Stimulated activated CD8-positive, alpha-beta memory T cell treated with anti-CD3 and anti-CD28 coated beads, Interleukin-2, amount 100 ng/mL, for 48 hours (primary cell): ENCODE results near the gene LY86.

Experiments
- DNase-seq, 2 donors: peaks; one replicate each; pipeline ENCODE4 v3.0.0-alpha.2; 2020; ENCODE audit warnings: low read depth in 2 of 2

The LY86 gene

DNA sequence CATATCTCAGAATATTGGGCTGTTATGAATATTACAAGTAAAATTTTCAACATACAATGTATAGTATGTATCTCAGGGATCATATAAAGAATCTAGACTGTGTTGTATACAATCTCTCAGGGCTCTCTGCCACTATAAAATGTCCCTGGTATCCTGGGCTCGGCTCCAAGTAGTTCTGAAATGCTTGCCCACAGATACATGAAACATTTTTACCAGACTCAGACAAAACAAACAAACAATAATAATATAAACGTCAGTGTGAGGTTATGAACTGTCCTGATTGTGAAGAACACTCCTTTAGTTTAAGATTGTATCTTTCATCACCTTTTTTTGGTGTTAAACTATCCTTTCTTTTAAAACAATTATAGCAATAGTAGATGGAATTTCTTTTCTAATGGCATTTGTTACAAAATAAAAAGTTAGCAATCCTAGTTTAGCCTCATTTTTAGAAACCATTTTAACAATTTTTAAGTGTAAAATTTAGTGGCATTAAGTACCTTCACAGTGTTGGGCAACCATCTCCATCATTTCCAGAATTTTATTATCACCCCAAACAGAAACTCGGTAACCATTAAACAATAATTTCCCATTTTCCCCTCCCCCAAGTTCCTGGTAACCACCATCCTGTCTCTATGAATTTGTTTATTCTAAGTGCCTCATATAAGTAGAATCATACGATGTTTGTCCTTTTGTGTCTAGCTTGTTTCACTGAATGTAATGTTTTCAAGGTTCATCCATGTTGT lies 17.4 kb upstream of the LY86 start:
- DNase-seq, result no peak

DNA sequence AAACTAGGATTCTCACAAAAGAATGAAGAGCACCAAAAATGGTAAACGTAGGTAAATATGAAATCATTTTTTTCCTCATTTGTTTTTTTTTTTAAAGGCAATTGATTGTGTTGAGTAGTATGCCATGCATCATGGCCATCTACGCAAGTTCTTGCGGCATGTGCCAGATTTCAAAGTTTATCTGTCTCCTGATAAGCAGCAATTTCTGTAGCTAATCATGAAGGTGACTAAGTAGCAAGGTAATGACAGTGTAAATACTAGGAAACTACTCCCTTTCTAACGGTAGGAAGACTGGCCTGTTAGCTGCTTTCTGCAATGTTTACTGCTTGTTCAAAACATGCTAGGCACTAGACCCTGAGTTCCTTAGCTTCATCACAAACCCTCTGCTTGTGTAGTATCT lies 13.4 kb upstream of the LY86 start:
- DNase-seq, result no peak

DNA sequence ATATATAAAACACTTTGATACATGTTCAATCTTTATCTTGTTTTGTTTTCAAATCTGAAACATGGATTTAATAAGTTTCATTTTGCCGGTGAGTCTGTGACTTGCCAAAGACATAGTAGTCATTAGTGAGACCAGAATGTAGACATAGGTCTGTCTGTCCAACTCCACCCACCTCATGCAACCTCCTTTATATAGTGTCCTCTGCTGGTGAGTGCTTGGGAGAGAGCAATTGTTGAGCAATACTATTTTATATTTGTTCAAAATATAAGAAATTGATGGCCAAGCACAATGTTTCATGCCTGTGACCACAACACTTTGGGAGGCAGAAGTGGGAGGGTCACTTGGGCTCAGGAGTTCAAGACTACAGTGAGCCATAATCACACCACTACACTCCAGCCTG lies 10.8 kb upstream of the LY86 start:
- no peak for DNase-seq

DNA sequence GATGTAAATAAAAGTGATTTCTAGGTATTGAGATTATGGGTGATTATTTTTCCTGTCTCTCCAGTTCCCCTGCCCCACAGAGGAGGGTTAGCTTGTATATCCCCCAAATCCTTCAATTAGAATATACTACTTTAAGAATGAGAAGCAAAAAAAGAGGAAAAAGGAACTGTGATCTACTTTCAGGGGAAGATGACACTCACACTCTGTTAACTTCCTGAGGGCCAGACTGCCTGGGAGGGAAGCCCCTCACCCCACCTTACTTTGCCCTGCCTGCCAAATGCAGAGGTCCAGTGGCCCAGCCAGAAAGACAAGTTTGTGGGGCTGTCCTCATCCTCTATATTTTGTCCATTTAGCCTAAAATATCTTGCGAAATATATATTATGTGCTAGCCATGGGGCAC lies 9.2 kb upstream of the LY86 start:
- DNase-seq, result no peak

DNA sequence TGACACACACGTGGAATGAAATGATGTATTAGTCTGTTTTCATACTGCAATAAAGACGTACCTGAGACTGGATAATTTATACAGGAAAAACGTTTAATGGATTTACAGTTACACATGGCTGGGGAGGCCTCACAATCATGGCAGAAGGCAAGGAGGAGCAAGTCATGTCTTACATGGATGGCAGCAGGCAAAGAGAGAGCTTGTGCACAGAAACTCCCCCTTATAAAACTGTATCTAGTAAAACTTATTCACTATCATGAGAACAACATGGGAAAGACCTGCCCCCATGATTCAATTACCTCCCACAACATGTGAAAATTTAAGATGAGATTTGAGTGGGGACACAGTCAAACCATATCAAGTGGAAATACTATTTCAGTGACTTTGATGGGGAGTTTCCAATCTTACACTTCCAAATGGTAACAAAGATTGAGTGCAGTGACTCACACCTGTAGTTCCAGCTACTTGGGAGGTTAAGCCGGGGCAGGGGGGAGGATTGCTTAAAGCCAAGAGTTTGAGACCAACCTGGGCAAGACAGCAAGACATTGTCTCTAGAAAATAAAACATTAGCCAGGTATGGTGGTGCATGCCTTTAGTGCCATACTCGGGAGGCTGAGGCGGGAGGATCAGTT lies 8.2 kb upstream of the LY86 start:
- no peak for DNase-seq

DNA sequence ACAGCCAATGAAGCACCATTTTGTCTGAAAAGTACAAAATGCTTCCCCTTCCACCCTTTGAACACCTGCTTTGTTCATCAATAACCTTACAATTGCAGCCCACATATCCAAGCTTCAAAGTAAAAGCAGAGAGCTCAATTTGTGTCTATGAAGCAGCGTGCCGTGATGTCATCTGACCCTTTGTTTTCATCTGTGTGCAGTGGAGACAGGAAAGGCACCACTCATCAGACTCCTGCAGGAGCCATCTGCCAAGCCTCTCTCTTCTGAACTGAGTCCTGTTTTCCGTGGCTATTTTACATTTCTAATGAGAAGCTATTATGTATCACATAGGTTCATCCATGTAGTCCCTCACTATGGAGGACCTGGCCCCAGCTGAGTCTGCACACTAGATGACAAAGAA lies 7.5 kb upstream of the LY86 start:
- no peak for DNase-seq

DNA sequence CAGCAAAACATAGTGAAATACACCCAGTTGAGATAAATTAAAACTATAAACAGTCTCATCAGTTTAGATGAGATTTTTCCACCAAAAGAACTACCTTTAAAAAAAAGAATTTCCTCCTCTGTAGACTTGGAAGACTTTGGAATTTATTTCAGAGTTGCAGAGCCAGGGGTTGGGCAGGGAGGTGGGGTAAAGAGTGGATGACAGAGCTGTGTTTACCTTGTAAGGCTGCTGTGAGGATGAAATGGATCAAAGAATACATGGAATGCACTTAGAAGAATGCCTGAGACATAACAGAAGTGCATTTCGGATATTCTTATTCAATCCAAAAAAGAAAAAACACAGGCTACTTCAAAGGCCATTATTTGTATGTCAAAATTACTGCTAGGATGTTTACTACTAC lies 6.4 kb upstream of the LY86 start:
- DNase-seq, result no peak

DNA sequence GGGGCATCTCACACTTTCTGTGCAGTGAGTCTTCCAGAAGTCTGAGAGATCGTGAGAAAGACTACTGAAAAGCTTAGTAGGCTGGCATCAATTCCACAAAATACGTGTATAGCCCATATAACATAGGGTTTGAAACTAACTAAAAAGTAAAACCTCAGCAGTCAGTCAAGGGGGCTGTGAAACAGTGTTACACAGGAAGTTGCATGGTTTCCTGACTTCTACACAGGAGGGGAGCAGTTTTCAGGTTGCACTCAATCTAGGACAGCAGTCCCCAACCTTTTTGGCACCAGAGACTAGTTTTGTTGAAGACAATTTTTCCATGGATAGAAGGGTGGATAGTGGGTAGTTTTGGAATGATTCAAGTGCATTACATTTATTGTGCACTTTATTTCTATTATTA lies 4.7 kb upstream of the LY86 start:
- no peak for DNase-seq

DNA sequence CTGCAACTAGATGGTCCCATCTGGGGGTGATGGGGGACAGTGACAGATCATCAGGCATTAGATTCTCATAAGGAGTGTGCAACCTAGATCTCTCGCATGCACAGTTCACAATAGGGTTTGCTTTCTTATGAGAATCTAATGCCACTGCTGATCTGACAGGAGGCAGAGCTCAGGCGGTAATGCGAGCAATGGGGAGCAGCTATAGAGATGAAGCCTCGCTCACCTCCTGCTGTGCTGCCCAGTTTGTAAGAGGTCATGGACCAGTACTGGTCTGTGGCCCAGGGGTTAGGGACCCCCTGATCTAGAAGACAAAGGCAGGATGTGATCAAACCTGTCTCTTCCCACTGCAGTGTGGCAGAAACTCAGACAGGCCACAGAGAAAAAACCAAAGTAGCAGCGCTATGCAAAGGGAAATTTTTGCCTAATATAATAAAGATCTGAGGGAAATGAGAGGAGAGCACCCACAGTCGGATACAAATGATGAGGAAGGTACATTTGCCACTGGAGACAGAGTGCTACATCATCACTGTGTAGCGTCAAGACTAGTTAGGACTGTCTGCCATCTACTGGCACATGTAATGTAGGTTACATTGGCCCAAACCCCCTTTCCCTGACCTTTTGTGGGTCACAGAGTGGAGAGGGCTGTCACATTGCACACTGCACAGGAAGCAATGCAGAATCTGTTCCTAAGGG lies 4.1 kb upstream of the LY86 start:
- DNase-seq, result no peak

DNA sequence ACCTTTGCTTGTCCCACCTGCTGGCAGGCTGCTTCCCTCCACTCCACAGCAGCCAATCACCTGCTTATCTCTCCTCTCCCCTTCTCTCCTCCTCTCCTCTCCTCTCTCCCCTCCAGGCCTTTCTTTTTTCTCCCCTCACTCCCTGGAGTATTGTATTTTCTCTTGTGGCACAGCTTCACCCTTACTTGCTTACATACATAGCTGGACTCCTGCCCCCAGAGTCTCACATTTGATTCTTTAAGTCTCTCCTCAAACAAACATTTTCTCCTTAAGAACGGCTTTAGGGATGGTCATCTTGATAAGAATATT lies 3.6 kb upstream of the LY86 start:
- no peak for DNase-seq

DNA sequence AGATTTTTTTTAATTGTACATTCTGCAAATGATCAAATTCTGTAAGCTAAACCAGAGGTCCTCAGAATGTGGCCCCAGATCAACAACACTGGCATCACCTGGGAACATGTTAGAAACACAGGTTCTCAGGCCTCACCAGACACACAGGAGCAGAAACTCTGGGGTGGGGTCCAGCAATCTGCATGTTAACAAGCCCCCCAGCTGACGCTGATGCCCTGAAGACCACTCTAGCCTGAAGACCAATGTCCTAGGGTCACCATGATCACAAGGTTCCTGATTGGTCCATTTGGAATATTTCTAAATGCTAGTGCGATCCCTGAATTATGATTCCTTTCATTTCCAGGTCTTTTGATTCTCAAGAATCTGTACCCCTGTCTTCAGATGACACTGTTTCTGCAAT lies 2.4 kb upstream of the LY86 start:
- DNase-seq, result no peak

DNA sequence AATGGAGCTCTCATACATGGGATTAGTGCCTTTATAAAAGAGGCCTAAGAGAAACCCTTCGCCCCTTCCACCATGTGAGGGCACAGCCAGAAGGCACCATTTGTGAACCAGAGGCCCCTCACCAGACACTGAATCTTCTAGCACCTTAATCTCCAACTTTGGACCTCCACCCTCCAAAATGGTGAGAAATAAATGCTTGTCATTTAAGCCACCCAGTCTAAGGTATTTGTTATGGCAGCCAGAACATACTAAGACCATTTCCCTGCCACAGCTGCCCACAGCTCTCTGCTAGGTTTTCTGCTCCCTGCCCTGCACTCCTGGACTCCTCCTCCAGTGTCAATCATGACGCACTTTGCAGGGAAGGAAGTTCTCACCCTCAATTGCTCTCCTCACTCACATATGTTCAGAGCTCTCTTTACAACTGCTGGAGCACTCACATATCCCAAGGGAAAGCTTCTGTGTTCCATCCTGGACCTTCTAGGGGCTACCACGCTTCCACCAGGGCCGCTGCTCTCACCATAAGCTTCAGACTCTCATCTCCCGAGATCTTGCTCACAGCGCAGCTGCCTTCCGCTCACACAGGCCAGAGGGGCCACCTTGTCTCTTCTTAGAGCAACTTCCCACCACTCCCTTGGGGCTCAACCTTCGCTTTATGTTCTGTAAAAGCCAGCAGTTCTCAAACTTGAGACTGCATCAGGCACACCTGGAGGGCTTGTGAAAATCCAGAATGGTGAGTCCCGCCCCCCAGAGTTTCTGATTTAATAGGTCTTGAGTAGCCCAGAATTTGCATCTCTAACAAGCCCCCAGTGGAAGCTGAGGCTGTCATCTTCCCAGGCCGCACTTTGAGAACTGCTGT lies 1.6 kb upstream of the LY86 start:
- no peak for DNase-seq

DNA sequence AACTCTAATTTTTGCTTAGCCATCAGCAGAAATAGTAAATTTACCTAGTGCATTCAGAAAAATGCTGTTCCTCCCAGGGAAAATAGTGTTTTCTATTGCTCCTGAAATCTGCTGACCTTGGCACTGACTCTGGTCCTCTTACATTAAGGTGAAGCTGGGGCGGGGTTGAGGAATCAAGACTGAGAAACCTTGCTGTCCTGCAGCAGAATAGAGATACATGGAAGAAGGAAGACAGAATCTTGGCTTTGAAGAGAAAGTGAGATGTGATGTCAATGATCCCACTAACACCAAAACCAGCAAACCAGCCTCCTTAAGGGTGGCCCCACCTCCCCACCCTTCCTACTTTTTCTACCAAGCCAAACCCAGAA lies 840 bp upstream of the LY86 start:
- DNase-seq, result no peak

DNA sequence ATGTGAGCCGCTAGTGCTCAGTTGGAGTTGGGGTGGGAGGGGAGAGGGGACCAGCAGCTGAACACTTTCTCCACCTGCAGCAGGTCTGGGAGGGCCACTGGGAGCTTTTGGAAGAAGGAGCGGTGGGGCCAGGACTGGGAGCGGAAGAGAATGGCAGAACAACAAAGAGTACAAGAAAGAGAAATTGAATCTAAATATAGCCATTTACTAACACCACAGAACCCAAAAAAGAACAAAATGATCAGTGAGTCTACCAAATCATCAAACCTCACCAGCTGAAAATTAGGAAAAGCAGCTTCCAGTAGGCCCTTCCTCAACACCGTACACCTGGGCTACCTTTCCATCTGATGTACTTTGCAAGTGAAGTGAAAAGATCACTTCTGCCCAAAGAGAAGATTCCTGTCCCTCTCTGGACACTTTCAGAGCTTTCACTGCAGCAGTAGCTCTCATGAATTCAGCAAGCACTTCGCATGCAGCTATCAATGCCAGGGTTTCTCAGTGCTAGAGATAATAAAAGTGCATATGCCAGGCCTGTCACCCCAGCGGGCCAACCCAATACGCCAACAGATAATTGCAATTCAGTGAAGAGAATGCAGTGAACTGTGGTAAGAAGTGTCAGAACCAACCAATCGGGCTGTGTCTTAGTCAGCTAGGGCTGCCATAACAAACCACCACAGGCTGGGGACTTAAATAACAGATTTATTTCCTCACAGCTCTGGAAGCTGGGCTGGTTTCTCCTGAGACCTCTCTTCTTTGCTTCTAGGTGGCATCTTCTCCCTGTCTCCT lies 597 bp downstream of the LY86 start:
- no peak for DNase-seq

DNA sequence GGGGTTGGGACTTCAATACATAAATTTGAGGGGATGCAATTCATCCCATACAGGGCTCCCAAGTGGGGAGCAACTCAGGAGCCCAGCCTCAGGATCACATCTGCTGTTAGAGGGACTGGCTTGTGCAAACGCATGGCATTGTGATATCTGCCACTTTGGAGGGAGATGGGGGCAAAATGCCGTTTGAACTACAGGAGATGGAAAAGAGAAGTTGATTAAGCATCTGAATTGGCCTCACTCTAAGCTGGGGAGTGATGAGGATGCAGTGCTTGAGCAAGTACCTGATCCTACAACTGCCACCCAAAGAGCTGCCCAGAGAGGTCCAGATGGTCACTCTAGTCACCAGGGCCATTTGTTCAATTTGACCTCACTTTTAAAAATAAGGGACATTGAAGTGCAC lies 2.0 kb downstream of the LY86 start:
- no peak for DNase-seq

DNA sequence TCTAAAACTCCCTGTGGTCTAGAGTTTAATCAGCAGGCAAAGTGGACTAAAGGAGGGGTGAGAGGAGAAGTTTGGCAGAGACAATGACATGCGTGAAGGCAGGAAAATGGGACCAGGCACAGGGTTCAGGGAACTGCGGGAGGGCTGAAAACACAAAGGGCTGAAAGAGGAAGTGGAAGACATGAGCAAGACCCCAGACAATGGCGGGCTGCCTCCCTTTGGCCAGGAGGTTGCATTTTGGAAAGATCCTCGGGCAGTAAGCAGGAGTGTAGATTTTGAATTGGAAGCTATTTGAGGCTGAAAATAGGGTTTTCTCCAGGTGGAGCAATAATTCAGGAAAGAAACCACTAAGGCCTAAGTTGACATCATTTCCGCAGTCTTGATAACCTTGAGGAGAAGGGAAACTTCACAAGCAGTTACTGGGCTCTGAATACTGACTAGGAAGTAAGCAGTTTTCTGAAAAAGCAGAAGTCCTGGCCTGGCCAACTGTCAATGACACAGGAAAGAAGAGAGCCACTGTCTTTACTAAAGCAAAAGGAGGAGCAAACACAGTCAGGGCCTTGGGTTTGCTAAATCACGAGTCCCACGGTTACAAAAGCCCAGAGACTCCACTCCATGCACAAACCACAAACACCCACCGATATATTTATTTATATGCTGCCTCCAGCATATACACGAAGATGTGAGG lies 3.4 kb downstream of the LY86 start:
- no peak for DNase-seq

DNA sequence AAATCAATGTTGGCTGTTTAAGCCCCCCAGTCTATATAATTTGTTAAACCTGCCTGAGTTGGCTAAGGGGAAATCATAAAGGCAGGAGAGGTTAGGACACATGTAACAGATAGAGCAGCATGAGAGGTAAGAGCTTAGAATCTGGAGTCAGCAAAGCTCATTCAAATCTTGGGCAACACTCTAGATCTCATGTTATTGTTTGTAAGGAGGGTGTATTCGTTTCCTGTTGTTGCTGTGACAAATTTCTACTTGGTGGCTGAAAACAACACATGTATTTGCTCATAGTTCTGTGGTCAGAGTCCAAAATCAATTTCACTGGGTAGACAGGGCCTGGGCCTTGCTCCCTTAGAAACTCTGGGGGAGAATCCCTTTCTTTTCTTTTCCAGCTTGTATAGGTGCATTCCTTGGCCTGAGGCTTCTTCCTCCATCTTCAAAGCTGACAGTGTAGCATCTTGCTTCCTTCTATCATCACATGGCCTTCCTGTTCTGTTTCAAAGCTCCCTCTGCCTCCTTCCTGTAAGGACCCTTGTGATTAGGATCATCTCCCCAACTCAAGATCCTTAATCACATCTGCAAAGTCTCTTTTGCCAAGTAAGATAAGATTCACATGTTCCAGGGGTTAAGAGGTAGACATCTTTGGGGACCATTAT lies 4.4 kb downstream of the LY86 start:
- DNase-seq, result no peak

DNA sequence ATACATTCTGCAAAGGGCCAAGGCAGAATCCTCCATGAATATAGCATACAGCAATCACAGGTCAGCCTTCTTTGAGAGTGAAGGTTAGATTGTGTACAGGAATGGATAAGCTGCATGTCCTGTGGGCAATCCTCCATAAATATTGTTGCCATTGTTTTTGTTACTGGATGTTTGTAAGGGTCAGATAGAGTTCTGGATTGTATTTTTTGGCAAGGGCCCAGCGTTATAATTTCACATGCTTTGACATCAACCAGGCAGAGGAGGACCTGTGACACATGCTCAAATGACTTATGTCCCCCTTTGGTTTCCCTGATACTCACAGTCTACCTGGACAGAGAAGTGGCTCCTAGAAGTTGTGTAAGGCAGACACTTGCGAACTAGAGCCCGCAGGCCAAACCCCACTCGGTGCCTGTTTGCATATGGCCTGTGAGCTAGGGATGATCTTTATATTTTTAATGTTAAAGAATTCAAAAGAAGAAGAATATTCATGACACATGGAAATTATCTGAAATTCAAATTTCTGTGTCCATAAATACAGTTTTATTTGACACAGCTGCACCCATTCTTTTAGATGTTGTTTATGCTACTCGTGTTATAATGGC lies 5.4 kb downstream of the LY86 start:
- no peak for DNase-seq

DNA sequence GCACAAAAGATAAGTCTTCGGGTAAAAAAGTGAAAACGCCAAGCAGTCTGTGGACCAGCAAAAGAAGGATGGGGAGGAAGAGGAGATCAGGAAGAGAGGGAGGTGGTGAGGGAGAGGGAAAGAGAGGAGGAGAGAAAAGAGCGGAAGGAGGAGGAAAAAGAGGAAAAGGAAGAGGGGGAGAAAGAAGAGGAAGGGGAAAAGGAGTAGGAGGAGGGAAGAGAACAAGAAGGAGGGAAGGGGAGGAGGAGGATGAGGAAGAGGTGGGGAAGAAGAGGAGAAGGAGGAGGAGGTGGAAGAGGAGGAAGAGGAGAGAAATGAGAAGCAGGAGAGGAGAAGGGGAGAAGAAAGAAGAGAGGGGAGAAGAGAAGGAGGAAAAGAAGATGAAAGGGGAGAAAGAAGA lies 6.5 kb downstream of the LY86 start:
- DNase-seq, result no peak

DNA sequence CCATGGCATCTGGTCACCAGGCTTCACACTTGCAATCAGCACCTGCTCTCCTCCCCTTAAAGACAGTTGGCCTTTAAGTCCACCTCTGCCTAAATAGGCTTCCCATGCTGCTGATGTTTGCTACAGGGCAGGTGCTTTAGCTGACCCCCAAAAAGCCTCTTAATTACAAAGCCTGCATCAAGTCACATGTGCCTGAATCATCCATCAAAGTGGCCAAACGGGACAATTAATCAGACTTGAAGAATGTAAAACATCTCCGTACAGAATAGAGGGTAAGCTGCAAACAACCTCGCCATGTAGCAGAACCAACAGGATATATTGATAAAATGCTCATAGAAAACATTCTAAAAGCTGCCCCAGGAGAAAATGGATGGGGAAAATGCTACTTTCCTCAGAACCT lies 7.4 kb downstream of the LY86 start:
- no peak for DNase-seq
